HuH-7 (cell line): ENCODE measurements around the gene PEX14.
"Not testable (repeated sequence)": the region's sequence is repeated elsewhere in the genome, so short reads cannot be mapped to it uniquely, and the experiment has no call there.

ENCODE experiments used
- DNase-seq: peaks from one replicate; pipeline ENCODE4 v3.0.0; 2011; ENCODE audit warnings: low spot score

Gene PEX14

DNA sequence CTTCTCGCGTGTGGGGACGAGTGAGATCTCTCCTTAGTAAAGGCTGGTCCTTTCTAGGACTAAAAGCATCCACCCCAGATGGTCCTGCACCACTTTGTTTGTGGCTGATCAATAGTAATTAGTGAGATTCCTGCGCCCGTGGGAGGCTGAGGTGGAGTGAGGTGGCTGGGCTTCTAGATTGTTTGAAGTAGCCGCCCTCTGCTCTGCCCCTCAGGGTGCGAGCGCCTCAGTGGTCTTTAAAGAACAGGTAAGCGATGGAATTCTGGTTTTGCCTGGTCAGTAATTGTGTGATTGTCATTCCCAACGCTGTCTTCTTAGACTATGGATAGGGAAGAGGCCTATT lies 20.7 kb downstream of the PEX14 start:
- DNase-seq: no peak

- no peak for DNase-seq
Measured at GRCh38 chr1:10495952-10496351, 21.2 kb downstream of the PEX14 start.

GRCh38 chr1:10497109-10497508 lies 22.4 kb downstream of the PEX14 start:
- no peak for DNase-seq

DNA sequence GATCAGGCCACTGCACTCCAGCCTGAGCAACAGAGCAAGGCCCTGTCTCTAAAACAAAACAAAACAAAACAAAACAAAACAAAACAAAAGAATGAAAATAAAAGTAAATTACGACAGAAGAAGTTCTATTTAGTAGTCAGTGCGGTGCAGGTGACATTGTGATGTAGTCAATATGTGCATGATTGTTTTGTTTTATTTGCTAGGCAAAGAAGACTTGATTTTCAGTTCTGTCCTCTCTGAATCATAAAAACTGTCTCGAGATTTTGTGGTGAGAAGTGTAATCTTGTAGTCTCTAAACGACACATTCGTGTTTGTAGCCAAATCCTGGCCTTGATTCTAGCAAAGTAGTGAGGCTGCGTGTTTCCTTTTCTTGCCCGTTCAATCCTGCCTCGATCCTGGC lies 23.5 kb downstream of the PEX14 start:
- DNase-seq: no peak

- DNase-seq: no peak
Measured at GRCh38 chr1:10502206-10502605, 27.5 kb downstream of the PEX14 start.

GRCh38 chr1:10504249-10504648 lies 29.5 kb downstream of the PEX14 start:
- no peak for DNase-seq

DNA sequence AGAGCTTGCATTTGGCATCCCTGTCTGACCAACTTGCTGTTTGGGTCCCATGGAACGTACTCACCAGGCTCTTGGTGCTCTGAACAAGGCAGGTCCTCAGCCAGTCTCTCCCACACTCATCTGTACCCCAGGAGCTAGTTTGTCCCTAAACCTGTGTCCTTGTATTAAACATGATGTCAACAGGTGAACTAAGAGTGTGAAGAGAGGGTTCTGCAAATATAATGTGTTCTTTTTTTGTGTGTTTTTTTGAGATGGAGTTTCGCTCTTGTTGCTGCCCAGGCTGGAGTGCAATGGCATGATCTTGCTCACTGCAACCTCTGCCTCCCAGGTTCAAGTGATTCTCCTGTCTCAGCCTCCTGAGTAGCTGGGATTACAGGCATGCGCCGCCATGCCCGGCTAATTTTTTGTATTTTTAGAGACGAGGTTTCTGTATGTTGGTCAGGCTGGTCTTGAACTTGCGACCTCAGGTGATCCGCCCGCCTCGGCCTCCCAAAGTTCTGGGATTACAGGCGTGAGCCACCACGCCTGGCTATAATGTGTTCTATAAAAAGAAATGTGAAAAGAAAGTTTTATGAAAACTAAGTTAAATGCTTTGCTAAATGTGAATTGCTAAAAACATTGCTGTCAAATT lies 31.4 kb downstream of the PEX14 start:
- not testable (repeated sequence) for DNase-seq

- no peak for DNase-seq
Measured at GRCh38 chr1:10506677-10507047, 31.9 kb downstream of the PEX14 start.

- DNase-seq: peak; percentile 70
Measured at GRCh38 chr1:10507111-10507879, 32.5 kb downstream of the PEX14 start.

DNA sequence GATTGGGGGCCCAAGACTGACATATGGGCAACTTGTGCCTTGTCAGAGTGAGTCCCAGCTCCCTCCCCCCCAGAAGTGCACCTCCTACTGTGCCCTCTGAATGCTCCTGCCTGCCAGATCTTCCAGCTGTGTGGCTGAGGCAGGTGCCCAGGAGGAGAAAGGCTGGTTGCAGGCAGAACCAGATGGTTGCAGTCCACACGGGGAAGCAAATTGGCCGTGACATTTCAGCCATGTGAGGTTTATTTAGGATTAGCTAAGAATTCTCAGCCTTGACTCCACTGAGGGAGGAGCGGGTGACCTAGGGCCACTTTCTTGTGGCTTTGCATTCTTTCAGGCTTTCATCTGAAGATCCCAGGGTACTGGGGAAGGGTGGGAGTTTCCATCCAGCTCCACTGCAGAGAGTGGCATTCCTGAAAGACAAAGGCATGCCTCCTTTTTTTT lies 33.8 kb downstream of the PEX14 start:
- no peak for DNase-seq

DNA sequence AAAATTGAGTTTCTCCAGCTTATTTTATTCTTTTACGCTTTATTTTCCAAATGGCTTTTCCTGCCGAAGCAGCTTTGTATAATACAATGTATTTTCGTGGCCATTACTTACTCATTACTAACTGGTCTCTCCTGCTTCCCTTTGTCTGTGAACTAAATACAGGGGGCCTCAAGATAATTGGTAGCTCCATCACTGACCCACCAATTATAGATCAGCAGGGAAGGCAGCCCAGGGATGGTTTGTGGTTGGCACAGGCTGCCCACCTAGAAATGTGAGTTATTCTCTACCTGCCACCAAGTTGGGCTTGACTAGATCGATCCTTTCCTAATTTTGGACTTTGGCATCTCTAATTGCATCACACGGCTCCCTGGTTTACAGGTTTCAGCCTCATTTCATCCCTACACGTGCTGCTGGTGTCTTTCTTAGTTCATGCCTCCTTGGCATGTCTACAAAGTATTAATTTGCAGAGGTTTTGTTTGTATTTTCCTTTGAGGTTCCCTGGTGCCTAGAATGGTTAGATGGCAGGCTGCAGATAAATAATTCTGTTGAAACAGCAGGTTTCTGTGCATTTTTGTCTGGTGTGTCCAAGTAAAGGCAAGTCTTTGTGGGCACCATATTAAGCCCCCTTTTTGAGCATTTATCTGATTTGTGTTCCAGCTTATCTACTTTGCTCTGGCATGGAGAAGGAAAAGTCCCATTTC lies 35.2 kb downstream of the PEX14 start:
- no peak for DNase-seq

- no peak for DNase-seq
Measured at GRCh38 chr1:10510520-10511493, 36.1 kb downstream of the PEX14 start.

GRCh38 chr1:10511494-10511885 lies 36.7 kb downstream of the PEX14 start:
- no peak for DNase-seq

- DNase-seq: no peak
Measured at GRCh38 chr1:10513199-10513598, 38.4 kb downstream of the PEX14 start.

- no peak for DNase-seq
Measured at GRCh38 chr1:10514490-10515235, 39.9 kb downstream of the PEX14 start.

- DNase-seq: no peak
Measured at GRCh38 chr1:10515301-10515975, 40.7 kb downstream of the PEX14 start.

DNA sequence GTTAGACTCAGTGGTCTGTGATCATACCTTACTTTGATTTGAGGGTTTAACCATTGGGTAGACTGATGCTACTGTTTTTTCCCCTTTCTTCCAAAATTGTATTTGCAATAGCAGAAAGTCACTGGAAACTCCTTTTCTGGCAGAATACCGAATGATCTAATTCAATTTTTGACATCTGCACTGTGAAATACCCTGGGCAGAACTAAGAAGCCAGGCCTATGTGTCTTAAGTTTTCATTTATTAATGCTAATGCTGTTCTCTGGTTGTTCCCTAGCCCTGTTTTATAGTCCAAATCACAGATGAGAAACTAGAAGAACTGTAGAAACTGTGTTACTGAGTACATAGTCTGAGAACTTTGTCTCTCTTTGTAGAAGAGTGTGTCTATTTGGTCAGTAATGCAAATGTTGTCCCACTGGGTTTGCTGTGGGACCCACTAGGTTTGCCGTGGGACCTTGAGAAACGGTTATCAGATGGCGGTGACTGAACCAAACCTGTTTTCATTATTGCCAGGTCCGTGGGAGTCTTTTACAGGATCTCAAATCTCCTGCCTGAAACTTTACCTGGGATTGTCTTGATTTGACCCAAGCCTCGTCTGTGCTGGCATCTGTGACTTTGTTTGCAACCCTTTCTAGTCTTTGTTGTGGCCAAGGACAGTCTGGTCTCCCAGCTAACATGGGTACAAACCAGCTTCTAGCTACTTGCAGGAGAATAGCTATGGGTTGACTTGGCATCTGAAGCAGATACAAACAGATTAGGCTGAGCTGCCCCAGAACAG lies 41.4 kb downstream of the PEX14 start:
- no peak for DNase-seq

DNA sequence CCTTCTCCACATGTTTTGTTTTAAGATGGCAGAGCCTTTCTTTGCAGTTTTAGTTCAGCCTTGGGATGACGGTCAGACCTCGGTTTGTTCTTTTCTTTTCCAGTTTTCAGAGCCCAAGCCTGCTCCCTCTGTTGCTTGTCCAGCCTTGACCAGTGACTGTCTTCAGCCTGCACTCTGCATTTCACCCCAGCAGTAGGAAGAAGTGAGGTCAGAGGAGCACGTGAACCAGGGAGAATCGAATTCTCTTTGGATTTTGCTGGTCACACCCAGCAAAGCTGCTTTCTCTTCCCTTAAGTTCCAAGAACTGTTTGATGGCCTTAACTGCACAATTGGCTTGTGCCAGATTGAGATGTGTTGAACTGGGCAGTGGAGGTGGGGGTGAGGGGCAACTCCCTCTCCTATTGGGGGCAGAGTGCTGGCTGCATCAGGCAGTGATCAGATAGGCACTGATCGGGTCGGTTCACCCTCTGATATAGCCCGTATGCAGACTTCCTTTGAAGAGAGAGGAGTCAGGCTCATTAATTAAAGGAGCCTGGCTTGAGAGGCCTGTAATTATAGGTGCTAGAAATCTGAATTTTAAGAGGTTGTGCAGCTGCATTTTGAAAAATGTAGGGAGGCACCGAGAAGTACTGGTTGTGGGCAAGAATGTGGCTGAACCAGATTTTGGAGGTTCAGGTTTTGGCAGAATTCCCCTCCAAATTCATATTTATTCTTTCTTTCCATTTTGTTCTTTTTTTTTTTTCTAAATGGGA lies 42.4 kb downstream of the PEX14 start:
- DNase-seq: no peak

- DNase-seq: no peak
Measured at GRCh38 chr1:10517677-10517982, 42.9 kb downstream of the PEX14 start.
